Measurements from ENCODE around the gene KAZN.

Gene KAZN

DNA sequence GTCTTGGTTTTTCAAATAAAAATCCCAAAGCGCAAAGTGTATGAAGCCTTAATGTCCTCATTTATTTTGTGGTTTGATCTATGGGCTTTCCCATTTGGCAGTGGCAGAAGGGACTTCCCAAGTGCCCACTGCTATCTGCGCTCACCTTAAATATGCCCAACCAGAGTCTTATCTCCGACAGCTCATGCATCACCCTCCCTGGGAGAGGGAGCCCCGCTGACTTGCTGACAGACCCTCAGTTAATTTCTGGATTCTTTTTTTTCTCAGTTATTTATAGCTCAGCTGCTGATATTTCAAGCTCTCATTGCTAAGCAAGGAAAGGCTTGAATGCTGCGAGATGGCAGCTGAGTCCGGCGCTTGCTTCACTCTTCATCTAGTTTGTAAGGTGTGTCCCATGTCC lies 19.3 kb downstream of the KAZN start:
- DNase-seq (ENCODE audit: low read depth) = no peak
- TF ChIP-seq, protein P1, sequence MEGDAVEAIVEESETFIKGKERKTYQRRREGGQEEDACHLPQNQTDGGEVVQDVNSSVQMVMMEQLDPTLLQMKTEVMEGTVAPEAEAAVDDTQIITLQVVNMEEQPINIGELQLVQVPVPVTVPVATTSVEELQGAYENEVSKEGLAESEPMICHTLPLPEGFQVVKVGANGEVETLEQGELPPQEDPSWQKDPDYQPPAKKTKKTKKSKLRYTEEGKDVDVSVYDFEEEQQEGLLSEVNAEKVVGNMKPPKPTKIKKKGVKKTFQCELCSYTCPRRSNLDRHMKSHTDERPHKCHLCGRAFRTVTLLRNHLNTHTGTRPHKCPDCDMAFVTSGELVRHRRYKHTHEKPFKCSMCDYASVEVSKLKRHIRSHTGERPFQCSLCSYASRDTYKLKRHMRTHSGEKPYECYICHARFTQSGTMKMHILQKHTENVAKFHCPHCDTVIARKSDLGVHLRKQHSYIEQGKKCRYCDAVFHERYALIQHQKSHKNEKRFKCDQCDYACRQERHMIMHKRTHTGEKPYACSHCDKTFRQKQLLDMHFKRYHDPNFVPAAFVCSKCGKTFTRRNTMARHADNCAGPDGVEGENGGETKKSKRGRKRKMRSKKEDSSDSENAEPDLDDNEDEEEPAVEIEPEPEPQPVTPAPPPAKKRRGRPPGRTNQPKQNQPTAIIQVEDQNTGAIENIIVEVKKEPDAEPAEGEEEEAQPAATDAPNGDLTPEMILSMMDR (conservative IDR thresholded peaks at IDR 0.05; ENCODE audit: low read length) = no peak

DNA sequence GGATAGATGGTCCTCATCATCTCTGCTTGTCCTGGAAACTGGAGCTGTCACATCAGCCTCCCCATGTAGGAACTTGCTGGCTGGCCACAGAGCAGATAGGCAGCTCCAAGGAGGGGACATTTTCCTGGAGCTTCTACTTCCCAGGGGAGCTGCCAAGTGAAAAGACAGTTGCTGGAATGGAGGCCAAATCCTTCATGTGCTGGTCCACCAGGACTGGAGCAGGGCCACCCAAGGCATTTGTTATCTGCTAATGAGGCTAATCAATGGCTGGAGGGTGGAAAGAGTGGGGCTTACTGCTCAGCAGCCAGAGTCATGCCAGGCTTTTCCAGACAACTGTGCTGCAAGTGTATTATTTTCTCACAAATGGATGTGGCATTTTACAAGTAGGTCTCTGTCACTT lies 22.5 kb downstream of the KAZN start:
- TF ChIP-seq, protein P1 (conservative IDR thresholded peaks at IDR 0.05; ENCODE audit: low read length) = no peak
- DNase-seq (ENCODE audit: low read depth) = no peak
- no peak overlapping the region for H3K4me3 ChIP-seq (ENCODE audit: low read length)

More for the DNA sequence above, 19.3 kb downstream of the KAZN start:
- H3K4me3 ChIP-seq (ENCODE audit: low read length) = no peak overlapping the region

DNA sequence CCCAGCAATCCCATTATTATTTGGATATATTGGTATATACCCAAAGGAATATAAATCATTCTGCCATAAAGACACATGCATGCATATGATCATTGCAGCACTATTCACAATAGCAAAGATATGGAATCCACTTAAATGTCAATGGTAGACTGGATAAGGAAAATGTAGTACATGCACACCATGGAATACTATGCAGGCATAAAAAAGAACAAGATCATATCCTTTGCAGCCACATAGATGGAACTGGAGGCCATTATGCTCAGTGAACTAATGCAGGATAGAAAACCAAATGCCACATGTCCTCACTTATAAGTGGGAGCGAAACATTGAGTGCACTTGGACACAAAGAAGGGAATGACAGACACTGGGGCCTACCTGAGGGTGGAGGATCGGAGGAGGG lies 24.6 kb downstream of the KAZN start:
- no peak overlapping the region for H3K4me3 ChIP-seq (ENCODE audit: low read length)
- TF ChIP-seq, protein P1 (conservative IDR thresholded peaks at IDR 0.05; ENCODE audit: low read length) = no peak
- no peak for DNase-seq (ENCODE audit: low read depth)

DNA sequence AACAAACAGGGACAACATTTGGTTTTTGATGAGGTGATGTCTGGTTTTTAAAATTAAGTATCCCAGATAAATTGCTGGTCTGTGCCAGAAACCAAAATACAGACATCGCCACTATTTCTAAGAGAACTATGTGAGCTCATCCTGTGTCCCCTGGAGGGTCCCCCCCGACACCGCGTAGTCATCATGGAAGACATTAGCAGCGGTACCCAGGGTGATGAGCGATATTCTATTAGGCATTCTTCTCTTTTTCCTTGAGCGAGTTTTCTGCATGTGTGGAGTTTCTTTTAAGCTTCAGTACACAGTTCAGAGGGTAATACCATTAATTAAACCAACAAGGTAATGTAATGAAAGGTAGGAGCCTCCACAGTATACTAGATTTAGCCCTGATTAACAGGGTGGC lies 26.5 kb downstream of the KAZN start:
- H3K4me3 ChIP-seq (ENCODE audit: low read length) = no peak overlapping the region
- no peak for DNase-seq (ENCODE audit: low read depth)
- TF ChIP-seq, protein P1 (conservative IDR thresholded peaks at IDR 0.05; ENCODE audit: low read length) = no peak

DNA sequence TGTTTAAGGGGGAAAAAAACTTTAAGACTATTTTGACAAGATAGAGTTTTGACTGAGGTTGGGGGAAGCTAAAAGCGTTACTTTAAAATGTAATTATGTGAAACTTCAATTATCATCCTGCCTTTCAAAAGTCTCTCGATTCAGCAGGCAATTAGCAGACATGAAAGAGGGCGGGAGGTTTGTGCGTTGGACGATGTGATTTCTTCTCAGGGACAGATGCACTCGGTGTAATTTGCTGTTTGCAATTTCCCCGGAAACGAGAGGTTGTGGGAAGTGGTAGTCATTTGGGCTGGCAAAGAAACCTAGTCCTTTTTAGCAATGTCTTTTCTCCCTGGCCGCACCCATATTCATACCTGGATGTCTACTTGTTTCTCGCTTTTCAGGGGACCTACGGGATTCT lies 27.1 kb downstream of the KAZN start:
- no peak overlapping the region for H3K4me3 ChIP-seq (ENCODE audit: low read length)
- DNase-seq (ENCODE audit: low read depth) = no peak
- TF ChIP-seq, protein P1 (conservative IDR thresholded peaks at IDR 0.05; ENCODE audit: low read length) = no peak

DNA sequence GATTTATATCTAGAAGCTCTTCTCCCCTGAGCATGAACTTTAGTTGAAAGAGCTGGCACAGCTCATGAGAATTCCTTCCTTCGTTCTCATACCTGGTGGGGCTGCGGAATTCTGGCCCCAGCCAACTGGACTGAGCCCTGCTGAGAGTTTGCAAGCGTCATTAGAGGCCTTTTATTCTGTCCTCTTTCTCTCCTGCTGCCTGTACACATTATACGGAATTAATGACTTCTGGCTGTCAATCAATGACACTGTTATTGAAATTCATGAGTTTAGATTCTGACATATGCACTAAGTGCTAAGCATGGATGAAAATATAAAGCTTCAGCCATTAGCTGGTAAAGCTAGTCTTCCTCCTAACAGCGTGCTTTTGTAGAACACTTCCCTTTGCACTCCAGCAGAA lies 27.5 kb downstream of the KAZN start:
- TF ChIP-seq, protein P1 (conservative IDR thresholded peaks at IDR 0.05; ENCODE audit: low read length) = no peak
- DNase-seq (ENCODE audit: low read depth) = no peak
- no peak overlapping the region for H3K4me3 ChIP-seq (ENCODE audit: low read length)

DNA sequence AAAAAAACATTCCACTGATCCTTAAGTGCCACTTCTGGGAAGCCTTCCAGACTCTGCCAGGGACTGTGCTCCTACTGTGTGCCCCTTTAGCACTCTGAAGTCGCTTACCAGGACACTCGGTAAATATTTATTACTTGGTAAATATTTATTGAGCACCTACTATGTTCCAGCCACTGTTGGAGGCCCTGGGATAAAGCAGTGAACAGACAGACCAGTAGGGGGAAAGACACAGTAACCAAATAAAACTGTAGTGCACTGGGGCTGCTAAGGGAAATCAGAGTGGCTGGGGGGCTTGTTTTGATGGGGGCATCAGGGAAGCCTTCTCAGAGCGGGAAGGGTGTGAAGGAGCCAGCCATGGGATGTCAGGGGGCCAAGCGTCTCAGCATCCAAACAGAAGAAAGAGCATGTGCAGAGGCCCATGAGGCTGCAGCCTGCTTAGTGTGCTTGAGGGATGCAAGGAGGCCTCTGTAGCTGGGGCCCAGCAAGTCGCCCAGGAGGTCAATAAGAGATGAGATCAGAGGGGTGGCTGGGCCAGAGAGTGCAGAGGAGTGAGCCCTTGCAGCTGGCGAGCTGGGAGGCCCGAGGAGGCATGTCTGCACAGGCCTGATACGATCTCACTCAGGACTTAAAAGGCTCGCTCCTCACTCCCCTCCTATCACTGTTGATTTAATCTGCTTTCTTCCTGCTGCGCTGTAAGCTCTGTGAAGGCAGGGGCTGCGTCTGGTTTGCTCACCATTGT lies 28.6 kb downstream of the KAZN start:
- TF ChIP-seq, protein P1 (conservative IDR thresholded peaks at IDR 0.05; ENCODE audit: low read length) = no peak
- no peak overlapping the region for H3K4me3 ChIP-seq (ENCODE audit: low read length)
- no peak for DNase-seq (ENCODE audit: low read depth)
